DMS53 (cell line): ENCODE results near the gene WBP2.

Source experiments
- DNase-seq: peaks from one replicate; lab custom pipeline; 2025; lab: John Stamatoyannopoulos, UW

WBP2 gene

DNA sequence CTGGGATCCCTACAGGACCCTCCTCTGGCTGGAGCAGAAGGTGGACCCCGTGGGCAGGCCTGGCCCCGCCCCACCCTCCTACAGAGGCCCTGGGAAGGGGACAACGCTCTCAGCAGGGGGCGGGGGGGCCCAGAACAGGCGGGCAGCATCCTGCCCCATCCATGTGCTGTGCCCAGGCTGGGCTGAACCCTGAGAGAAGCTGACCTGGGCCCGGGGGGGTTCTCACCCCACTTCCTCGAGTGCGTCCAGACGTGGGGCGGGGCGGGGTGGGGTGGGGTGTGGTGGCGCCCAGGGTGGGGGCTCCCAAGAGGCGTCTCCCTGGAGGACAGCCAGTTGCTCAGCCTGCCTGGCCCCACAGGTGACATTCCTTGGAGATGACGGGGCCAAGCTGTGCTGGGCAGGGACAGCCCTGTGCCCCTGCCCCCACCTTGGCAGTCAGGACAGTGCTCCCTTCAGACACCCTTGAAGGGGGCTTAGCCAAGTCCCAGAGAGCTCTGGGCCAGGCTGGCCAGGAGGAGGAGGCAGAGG, 10.5 kb downstream of the WBP2 start:
- no peak for DNase-seq

DNA sequence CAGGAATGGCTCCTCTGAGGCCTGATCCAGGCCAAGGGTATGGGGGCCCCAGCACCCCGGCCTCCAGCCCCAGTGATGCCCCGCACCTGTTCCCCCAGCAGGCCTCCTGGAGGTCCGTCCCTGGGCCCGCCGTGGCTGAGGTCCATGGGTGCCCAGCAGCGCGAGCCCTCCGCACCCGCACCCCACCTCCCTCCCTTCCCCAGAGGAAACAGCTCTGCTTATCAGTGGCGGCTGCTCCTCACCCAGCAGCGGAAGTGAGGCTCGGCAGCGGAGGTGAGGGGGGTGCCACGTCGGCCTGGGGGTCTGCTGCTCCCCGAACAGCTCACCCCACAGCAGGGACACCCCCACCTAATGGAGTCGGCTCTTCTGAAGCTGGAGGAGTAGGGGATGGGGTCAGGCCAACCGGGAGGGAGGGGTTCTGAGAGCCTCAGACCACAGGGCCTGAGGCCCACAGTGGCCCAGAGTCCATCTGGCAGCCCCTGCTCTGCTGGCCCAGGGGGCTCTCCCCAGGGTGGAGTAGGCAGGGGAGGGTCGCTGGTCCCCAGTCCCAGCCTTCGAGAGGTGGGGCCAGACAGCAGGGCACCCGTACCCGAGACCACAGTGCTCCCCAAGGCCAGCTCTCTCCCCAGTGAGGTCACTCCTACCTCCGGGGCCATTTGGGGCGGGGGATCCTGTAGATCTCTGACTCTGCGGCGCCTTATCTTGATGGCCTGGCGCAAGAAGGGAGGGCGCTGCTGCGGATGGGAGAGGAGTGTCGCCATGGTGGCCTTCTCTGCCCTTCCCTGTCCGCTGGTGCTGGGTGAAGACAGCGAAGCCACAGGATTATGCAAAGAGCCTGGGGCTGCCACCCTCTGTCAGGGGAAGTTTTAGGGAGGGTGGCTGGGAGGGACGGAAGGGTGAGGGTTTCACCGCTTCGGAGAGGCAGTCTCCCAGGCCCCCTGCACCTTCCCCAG, 11.3 kb downstream of the WBP2 start, which contains the start of gene UNC13D:
Gene UNC13D (minus strand): TSS at position 828 of the 953 bp plus-strand sequence. CDS start 67 bp downstream, at position 761.
- no peak for DNase-seq

DNA sequence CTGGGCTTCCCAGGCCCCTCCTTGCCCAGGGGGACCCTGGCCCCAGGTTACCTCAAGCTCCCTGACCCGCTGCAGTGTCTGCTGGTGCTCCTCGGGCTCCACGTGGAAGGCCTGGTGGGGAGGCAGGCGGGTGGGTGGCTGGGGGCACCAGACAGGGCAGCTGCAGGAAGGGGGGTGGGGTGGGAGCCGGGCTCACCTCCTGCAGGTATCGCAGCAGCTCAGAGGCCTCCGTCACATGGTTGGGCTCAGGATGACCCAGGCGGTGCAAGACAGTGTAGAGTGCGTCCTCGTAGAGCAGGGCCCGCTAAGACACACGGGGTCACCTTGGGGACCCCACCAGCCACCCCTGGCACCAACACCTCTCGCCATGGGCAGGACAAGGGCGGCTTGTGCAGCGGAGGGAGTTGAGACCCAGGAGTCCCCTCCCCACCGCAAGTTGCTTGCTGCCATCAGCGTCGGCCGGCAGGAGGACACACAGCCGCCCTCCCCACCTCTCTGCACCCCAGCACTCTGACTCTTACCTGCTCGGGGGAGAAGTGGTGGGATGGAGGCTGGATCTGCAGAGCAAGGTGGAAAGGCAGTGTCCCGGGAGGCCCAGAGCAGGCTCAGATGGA, 12.1 kb downstream of the WBP2 start:
- no peak for DNase-seq

DNA sequence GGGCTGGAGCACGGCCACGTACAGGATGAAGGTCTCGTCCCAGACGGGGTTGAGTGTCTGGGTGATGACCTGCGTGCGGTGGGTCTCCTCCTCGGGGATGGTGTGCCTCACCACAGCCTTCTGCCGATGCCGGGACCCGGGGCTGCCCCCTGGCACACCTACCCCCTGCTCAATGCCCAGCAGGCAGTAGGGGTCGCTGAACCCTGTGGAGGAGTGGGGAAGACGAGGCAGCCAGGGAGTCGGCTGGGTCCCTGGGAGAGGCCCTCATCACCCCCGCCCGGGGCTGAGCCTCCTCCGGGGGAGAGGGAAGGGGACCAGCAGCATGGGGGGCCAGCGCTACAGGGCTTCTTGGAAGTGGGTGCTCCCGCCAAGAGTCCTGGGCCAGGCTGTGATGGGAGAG, 12.7 kb downstream of the WBP2 start:
- DNase-seq: no peak

DNA sequence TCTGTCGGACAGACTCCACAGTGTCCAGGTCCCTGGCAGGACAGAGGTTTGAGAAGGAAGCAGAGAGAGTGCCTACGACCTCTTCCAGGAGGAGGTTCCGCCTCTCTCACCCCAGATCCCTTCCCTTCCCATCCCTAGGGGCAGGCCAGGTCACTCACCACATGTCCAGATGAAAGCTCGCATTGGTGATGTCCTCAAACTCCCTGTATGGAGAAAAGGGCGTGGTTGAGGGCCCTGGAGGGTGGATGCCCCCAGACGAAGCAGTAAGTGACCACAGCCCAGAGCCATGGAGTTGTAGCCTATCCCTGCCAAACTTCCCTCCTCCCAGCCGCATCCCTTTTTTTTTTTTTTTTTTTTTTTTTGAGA, 14.4 kb downstream of the WBP2 start:
- no peak for DNase-seq

DNA sequence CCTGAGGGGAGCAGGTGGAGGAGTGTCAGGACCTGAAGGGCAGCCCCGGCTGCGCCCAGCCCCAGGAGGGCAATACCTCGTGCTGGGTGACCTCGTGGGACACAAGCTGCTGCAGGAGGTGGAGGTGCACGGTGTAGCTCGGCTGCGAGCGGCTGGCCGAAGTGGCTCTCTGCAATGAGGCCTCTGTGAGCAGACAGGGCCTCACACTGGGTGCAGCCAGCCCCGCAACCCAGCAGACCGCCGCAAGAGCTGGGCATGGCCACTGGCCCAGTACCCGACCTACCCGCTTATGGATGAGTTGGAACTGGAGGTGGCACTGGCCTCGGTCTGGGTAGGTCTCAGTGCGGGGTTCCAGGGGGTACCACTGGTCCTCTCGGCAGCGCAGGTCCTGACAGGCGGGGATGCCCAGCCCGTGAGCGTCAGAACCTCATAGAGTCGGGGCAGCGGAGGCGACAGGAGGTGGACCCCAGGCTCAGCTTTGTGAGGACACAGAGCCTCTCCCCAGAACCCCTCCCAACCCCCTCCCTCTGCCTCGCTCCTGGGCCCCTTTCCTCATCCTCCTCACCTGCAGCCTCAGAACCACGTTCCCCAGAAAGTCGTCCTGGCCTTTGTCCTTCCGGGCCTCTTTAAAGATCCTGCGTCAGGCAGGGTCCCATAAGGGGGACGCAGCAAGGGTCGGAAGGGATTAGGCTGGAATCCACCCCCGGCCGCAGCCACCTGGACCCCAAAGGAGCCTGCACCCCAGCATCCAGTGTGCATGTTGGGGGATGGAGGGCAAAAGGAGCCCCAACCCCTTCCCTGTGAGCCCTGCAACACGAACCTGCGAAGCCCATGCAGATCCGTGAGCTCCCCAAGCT, 15.0 kb downstream of the WBP2 start:
- no peak for DNase-seq

DNA sequence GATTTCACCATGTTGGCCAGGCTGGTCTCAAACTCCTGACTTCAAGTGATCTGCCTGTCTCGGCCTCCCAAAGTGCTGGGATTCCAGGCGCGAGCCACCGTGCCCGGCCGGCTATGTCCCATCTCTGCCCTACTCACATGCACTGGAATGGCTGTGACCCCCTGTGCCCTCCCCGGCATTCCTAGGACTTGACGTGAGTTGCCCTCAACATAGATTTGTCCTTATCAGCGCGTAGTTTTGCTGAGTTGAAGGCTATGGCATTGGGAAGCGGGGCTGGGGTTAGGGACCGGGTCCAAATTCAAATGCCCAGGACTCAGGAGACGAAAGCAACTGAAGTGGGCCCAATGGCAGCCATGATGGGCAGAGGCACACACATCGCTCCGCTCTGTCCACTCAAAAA, 16.7 kb downstream of the WBP2 start:
- DNase-seq: no peak

DNA sequence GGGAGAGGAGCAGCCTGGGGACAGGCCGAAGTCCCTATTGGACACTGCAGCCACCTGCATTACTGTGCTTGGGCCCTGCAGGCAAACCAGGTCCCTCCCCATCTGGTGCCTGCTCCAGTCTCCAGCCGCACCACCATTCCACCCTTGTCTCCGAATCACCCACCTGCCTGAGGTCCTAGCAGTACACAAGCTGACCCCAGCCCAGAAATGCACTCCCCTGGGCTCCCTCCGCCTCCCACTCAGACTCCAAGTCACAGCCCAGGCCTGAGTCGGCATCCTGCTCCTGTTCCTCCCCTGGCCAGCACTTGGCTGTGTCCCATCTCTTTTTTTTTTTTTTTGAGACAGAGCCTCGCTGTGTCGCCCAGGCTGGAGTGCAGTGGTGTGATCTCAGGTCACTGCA, 17.2 kb downstream of the WBP2 start:
- DNase-seq: no peak

DNA sequence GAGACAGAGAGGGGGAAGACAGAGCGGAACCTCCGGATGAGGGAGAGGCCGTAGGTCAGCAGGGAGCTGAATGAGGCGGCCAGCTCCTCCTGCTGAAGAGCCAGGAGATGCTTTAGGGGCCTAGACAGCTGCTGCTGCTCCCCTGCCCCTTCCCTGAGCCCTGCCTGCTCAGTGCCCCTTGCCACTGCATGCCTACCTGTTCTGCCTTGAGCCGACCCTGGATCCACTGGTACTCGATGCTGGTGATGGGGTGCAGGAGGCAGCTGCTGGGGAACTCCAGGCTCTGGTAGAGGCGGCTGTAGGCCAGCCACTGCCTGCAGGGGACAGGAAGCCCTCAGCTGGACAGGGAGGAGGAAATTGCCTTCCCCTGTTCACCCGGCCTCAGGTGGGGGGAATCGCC, 18.5 kb downstream of the WBP2 start:
- no peak for DNase-seq

DNA sequence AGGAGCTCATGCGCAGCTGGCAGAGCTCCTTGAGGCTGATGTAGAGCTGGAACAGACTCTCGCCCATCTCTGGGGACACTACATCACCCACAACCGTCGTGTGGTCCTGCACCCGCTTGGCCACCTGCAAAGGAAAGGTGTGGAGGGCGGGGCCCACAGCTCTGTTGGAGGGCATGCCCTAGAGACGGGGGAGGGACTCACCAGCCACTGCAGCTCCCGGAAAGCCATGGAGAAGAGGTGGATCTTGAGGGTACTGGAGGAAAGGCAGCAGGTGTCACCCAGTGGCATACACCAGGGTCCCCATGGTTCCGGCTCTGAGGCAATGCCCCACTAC, 19.5 kb downstream of the WBP2 start:
- no peak for DNase-seq

DNA sequence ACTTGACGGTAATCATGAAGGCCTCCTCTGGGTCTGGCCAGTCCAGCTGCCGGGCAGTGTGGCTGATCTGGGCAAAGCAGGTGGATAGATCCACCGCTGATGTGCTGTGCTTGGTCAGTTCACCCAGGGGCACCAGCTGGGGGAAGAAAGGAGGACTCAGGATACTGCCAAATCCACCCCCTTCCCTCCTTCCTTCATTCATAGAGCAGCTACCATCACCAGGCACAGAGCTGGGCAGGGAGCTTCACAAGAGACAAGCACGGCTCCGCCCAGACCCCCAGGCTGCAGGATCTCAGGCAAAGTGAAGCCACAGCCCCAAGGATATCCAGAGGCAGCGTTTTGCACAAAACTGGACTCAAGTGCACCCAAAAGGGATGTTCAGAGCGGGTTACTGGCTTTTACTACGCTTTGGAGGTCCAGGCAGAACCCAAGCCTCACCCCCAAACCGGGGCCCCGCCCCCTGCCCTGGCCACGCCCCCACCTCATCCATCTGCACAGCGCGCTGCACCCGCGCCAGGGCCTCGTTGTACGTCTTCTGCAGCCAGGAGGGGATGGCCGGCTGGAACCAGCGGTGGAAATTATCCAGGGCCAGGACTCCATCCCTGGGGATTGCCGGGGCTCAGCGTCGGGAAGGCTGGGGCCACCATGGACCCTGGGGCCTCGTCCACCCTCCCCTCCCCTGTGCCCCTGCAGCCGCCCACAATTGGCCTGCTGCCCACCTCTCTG, 20.0 kb downstream of the WBP2 start:
- DNase-seq: no peak

DNA sequence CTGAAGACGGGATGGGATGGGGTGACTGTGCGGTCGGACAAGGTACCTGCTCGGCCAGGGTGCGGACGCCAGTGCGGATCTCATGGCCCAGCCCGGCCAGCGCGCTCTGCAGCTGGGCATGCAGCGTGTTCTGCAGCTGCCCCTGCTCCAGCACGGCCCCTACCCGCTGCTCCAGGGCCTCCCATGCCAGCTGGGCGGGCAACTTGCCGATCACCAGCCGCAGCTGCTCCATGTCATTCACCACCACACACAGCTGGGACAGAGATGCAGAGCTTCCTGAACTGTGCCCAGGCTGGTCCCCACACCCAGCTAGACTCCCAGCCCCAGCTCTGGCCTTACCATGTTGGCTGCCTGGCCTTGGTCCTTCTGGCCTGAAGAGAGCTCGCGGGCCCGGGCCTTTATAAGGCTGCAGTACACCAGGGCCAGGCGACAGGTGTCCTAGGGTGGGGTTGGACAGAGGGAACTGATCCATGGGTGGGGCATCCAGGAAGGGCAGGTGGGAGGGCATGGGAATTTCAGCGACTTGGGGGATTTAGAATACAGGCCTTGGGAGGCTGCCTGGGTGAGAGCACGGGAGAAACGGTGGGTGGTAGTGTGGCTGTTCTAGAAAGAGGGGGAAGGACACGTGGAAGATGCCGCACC, 20.7 kb downstream of the WBP2 start:
- no peak for DNase-seq

DNA sequence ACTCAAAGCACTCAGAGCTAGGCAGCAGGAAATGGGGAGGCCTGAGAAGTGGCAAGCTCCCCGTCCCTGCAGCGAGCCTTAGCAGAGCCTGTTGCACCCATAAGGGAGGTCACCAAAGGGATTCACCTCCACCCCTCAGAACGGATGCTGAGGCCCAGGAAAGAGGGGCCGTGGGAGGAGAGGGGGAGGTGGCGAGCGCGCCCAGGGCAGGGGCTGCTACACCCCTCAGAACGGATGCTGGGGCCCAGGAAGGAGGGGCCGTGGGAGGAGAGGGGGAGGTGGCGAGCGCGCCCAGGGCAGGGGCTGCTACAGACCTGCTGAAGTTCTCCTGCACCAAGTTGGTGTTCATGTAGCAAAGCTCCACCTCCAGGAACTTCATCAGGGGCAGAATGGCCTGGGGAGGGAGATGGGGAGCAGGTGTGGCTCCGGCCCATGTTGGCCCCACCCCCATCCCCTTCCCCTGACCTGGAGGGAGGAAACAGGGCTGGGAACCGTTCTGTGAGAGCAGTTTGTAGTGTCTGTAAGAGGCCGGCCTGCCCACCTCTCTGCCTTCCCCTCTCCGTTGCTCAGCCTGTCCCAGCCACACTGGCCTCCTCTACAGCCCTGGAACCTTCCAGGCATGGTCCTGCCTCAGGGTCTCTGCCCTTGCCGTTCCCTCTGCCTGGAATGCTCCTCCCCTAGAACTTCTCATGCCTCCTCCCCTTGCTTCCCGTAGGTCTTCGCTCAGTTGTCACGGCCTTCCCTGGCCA, 22.3 kb downstream of the WBP2 start:
- DNase-seq: peak; percentile 45

DNA sequence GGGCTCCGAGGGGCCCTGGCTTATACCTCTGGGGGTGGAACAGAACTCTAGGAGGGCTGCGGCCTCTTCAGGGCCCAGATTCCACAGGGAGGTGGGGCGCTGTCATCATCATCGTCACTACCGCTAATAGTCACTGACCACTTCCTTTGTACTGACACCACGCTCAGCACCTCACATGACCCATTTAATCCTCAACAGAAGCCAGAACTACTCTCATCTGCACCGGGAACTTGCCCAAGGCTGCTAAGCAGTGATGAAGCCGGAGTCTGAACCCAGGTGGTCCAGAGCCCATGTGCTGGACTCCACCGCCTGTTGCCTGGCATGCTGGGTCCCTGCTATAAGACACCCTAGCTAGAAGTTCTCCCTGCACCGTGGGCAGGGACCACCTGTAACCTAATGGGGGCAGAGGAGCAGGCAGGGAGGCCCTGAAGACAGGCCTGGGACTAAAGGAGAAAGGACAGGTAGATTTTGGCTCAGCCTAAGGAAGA, 22.9 kb downstream of the WBP2 start:
- no peak for DNase-seq

DNA sequence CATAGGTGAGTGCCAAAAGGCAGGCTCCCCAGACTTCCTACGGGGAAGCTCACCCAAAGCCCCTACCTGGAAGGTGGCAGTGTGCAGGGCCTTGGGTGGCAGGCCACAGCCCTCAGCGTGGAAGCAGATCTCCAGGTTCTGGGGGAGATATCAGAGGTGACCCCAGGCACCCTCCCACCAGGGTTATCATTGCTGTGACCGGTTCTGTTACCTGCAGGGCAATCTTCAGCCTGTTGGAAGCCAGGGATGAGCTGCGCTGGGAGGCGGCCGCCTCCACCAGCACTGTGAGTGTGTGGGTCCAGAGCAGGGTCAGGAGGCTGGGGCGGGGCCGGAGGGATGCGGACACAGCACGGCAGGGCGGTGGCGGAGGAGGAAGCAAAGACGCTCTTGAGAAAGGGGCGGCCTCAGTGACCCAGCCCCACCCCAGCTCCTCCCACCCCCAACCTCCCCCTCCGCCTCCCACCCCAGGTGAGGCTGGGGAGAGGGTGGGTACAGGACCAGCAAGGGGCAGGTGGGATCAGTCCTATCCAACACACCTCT, 24.0 kb downstream of the WBP2 start:
- no peak for DNase-seq

DNA sequence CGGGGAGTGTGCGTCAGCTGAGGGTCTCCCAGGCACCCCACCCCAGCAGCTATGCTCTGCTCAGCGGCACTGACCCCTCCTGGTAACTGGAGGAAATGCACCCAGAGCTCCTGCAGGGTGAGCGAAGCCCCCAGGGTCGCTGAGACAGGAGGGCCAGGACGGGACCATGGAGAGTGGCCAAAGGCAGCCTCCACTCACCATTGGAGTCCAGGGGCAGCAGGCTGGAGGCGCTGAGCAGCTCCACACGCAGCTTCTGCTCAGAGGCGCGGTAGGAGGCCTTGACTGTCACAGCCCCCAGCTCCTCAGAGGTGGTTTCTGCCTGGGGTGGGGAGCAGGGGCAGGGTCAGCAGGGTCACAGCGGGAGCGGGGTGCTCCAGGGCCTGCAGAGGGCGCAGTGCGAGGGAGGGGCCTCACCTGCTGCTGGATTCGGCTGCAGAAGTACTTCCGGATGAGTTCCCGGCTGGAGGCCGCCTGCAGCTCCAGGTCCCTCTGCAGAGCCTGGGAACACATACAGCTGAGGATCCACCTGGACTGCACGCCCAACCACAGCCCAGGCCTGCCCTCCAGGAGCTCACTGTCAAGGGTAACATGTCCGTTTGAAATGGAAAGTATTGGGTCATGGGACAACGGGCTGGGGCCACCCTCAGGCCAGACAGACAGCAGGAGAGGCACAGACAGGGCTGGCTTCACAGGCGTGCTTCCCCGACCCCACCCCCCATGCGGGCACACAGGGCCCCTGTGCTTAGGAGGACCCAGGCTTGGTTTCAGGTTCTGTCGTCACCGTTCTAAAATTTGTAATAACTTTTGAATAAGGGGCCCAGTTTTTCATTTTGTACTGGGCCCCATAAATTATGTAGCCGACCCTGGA, 24.7 kb downstream of the WBP2 start:
- DNase-seq: no peak

DNA sequence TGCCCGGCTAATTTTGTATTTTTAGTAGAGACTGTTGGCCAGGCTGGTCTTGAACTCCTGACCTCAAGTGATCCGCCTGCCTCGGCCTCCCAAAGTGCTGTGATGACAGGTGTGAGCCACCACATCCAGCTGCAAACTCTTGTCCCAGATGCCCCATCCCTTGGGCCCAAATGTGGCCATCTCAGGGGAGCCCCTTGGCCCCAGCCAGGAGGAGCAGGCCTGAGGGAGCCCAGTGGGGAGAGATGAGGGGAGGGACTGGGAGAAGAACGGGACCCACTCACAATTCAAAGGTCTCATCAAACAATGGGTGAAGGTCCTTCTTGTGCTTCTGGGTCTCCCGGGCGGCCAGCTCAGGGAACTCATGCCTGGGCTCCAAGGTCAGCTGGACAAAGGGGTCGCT, 25.4 kb downstream of the WBP2 start:
- no peak for DNase-seq

DNA sequence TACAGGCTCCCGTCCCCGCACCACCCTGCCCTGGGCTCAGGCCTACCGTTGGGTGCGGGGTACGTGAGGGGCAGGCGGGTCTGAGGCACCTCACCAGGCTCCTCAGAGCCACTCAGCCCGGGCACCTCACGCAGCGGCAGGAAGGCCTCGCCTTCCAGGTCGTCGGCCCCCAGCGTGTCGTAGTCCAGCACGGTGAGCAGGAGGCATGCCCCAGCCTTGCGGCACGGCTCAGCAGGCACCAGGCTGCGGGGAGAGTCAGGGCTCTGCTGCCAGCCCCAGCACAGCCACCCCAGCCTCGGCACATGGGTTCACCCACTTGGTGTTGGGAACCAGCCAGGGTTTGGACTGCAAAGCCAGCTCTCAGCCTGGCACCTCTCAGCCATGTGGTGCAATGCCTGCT, 26.4 kb downstream of the WBP2 start:
- DNase-seq: no peak

DNA sequence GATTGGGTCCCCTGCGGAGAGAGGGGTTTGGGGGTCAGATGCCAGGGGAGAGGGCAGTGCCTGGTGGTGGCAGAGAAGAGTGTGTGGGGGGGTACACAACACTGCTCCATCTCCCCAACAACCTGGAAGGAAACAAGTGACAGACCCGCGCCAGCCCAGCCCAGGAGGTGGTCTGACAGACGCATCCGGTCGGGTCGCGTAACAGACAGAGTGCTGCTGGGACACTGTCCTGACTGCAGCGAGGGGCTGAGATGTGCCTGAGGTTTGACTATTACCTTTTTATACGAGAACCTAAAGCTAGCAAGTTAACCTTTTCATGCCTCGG, 27.1 kb downstream of the WBP2 start:
- no peak for DNase-seq
